HL-60/S4 treated with phorbol 12-myristate 13-acetate at 8.2 ng/mL for 4 days and 3 days (cell line): ENCODE measurements around the gene PI4K2B.
"Not testable (repeated sequence)": the region's sequence is repeated elsewhere in the genome, so short reads cannot be mapped to it uniquely, and the experiment has no call there.

Experiments used
- in situ Hi-C: fragments of 300-500 bp; cut with MboI; formaldehyde crosslinking; loops from 2 replicates; pipeline ENCODE4 v1.15.0; 2022; ENCODE audit warnings: low sequenced_read_pairs

PI4K2B gene

GRCh38 chr4:25233737-25234389 lies at the start of gene PI4K2B:
Gene PI4K2B, plus strand, starts transcription at chr4:25234033. Its CDS starts 131 bp downstream, at chr4:25234164.
- in situ Hi-C loops, result no loop called here

GRCh38 chr4:25184056-25184455 lies 49.8 kb upstream of the PI4K2B start:
- in situ Hi-C loops, result no loop called here

- in situ Hi-C loops, result no loop called here
Observed at GRCh38 chr4:25190407-25190806, 43.4 kb upstream of the PI4K2B start.

GRCh38 chr4:25198713-25199112 lies 35.1 kb upstream of the PI4K2B start:
- in situ Hi-C loops, result no loop called here

GRCh38 chr4:25207997-25208396 lies 25.8 kb upstream of the PI4K2B start:
- in situ Hi-C loops, result no loop called here

- in situ Hi-C loops, result no loop called here
Observed at GRCh38 chr4:25209702-25210101, 24.1 kb upstream of the PI4K2B start.

- in situ Hi-C loops, result no loop called here
Observed at GRCh38 chr4:25211721-25212120, 22.1 kb upstream of the PI4K2B start.

- in situ Hi-C loops, result no loop called here
Observed at GRCh38 chr4:25212822-25213221, 21.0 kb upstream of the PI4K2B start.

- in situ Hi-C loops, result no loop called here
Observed at GRCh38 chr4:25213347-25213979, 20.4 kb upstream of the PI4K2B start.

GRCh38 chr4:25214750-25215149 lies 19.1 kb upstream of the PI4K2B start:
- in situ Hi-C loops, result not testable (repeated sequence)

- in situ Hi-C loops, result no loop called here
Observed at GRCh38 chr4:25215511-25215910, 18.3 kb upstream of the PI4K2B start.

GRCh38 chr4:25221377-25221776 lies 12.5 kb upstream of the PI4K2B start:
- in situ Hi-C loops, result no loop called here

GRCh38 chr4:25223802-25224375 lies 9.9 kb upstream of the PI4K2B start:
- in situ Hi-C loops, result no loop called here

GRCh38 chr4:25229804-25230203 lies 4.0 kb upstream of the PI4K2B start:
- in situ Hi-C loops, result no loop called here

- in situ Hi-C loops, result no loop called here
Observed at GRCh38 chr4:25233194-25233593, 639 bp upstream of the PI4K2B start.

GRCh38 chr4:25234390-25235370 lies 847 bp downstream of the PI4K2B start:
- in situ Hi-C loops, result no loop called here

- in situ Hi-C loops, result no loop called here
Observed at GRCh38 chr4:25235401-25235800, 1.6 kb downstream of the PI4K2B start.

GRCh38 chr4:25236030-25236429 lies 2.2 kb downstream of the PI4K2B start:
- in situ Hi-C loops, result not testable (repeated sequence)

- in situ Hi-C loops, result no loop called here
Observed at GRCh38 chr4:25236971-25237370, 3.1 kb downstream of the PI4K2B start.

GRCh38 chr4:25238052-25238451 lies 4.2 kb downstream of the PI4K2B start:
- in situ Hi-C loops, result no loop called here

GRCh38 chr4:25239528-25239927 lies 5.7 kb downstream of the PI4K2B start:
- in situ Hi-C loops, result not testable (repeated sequence)
